ENCODE measurements around the gene GSTO2. TPM values are rescaled to one million over a fixed set of nuclear protein-coding genes. Genes with fewer than 3 reads are reported as not detected.
A peak's percentile ranks its signal among the peaks of the same experiment; 100 is the strongest.

Gene GSTO2
- total RNA-seq, 1 donor from 2014 or later: not detected

GRCh38 chr10:104279550-104280259 lies 10.7 kb downstream of the GSTO2 start:
- no peak for DNase-seq (ENCODE audit: low read depth)

GRCh38 chr10:104281694-104282093 lies 12.7 kb downstream of the GSTO2 start:
- DNase-seq (ENCODE audit: low read depth): no peak

GRCh38 chr10:104284846-104285245 lies 15.9 kb downstream of the GSTO2 start:
- DNase-seq (ENCODE audit: low read depth): no peak

- DNase-seq (ENCODE audit: low read depth): no peak
Measured at GRCh38 chr10:104286939-104287338, 18.0 kb downstream of the GSTO2 start.

GRCh38 chr10:104288355-104288754 lies 19.4 kb downstream of the GSTO2 start:
- DNase-seq (ENCODE audit: low read depth): no peak

- DNase-seq (ENCODE audit: low read depth): peak; percentile 88
Measured at GRCh38 chr10:104291439-104291951, 22.5 kb downstream of the GSTO2 start.

- no peak for DNase-seq (ENCODE audit: low read depth)
Measured at GRCh38 chr10:104293011-104293410, 24.0 kb downstream of the GSTO2 start.

- DNase-seq (ENCODE audit: low read depth): no peak
Measured at GRCh38 chr10:104293781-104294321, 24.9 kb downstream of the GSTO2 start.

- DNase-seq (ENCODE audit: low read depth): no peak
Measured at GRCh38 chr10:104296687-104297436, 27.9 kb downstream of the GSTO2 start.

- DNase-seq (ENCODE audit: low read depth): peak; percentile 28
Measured at GRCh38 chr10:104297697-104298660, 29.0 kb downstream of the GSTO2 start.

GRCh38 chr10:104299031-104299904 lies 30.3 kb downstream of the GSTO2 start:
- DNase-seq (ENCODE audit: low read depth): no peak

GRCh38 chr10:104300002-104300735 lies 31.2 kb downstream of the GSTO2 start:
- peak; percentile 69 for DNase-seq (ENCODE audit: low read depth)

- peak; percentile 99 for DNase-seq (ENCODE audit: low read depth)
Measured at GRCh38 chr10:104300736-104301292, 31.8 kb downstream of the GSTO2 start.

- DNase-seq (ENCODE audit: low read depth): peak; percentile 64
Measured at GRCh38 chr10:104301907-104302690, 33.1 kb downstream of the GSTO2 start.

GRCh38 chr10:104303594-104304355 lies 34.8 kb downstream of the GSTO2 start:
- DNase-seq (ENCODE audit: low read depth): no peak

GRCh38 chr10:104304356-104304745 lies 35.4 kb downstream of the GSTO2 start:
- DNase-seq (ENCODE audit: low read depth): no peak

GRCh38 chr10:104304927-104305326 lies 35.9 kb downstream of the GSTO2 start:
- no peak for DNase-seq (ENCODE audit: low read depth)

Measured in myocyte (in vitro differentiated cells).